Fibroblast of villous mesenchyme (primary cell): Measurements from ENCODE around the gene TWSG1. TPM values are rescaled to one million over a fixed set of nuclear protein-coding genes. Genes with fewer than 3 reads are reported as not detected.

Experiments used
- DNase-seq: peaks from one replicate; pipeline ENCODE4 v3.0.0-alpha.2; 2010; ENCODE audit warnings: low read depth
- H3K4me3 ChIP-seq: 2 replicates; pipeline ENCODE4 v1.5.1; 2011; ENCODE audit warnings: low read depth, mild to moderate bottlenecking, low read length
- total RNA-seq: library from RNA; depleted of rRNA; stranded (reverse); fragments of >200 nt; gene quantifications from 2 replicates; pipeline ENCODE4 v1.2.3, GENCODE V29; 2012
- TF ChIP-seq, protein P1 (sequence below): IDR thresholded peaks from 2 replicates; pipeline ENCODE4 v1.5.1; 2012; ENCODE audit warnings: low read depth, mild to moderate bottlenecking, low read length; ENCODE audit not compliant: insufficient read depth

TWSG1 gene
- total RNA-seq, 1 donor: 181 TPM

DNA sequence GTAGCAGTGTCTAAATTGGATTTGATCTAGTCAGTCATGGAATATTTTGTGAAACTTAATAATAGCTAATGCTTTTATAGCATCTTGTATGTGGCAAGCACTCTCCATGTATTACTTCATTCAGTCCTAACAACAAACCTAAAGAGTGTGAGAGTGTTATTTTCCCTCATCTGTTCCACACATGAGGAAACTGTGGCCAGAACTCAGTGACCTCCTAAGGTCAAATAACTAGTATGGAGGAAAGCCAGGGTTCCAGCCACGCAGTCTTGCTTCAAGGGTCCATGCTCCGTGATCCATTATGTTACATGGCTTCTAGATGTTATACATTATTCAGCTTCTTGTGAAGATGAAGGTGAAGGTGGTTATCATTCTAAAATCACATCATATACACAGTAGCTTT lies 45.5 kb downstream of the TWSG1 start:
- no peak overlapping the region for H3K4me3 ChIP-seq
- TF ChIP-seq, protein P1, sequence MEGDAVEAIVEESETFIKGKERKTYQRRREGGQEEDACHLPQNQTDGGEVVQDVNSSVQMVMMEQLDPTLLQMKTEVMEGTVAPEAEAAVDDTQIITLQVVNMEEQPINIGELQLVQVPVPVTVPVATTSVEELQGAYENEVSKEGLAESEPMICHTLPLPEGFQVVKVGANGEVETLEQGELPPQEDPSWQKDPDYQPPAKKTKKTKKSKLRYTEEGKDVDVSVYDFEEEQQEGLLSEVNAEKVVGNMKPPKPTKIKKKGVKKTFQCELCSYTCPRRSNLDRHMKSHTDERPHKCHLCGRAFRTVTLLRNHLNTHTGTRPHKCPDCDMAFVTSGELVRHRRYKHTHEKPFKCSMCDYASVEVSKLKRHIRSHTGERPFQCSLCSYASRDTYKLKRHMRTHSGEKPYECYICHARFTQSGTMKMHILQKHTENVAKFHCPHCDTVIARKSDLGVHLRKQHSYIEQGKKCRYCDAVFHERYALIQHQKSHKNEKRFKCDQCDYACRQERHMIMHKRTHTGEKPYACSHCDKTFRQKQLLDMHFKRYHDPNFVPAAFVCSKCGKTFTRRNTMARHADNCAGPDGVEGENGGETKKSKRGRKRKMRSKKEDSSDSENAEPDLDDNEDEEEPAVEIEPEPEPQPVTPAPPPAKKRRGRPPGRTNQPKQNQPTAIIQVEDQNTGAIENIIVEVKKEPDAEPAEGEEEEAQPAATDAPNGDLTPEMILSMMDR: no peak
- peak; percentile 97 for DNase-seq

DNA sequence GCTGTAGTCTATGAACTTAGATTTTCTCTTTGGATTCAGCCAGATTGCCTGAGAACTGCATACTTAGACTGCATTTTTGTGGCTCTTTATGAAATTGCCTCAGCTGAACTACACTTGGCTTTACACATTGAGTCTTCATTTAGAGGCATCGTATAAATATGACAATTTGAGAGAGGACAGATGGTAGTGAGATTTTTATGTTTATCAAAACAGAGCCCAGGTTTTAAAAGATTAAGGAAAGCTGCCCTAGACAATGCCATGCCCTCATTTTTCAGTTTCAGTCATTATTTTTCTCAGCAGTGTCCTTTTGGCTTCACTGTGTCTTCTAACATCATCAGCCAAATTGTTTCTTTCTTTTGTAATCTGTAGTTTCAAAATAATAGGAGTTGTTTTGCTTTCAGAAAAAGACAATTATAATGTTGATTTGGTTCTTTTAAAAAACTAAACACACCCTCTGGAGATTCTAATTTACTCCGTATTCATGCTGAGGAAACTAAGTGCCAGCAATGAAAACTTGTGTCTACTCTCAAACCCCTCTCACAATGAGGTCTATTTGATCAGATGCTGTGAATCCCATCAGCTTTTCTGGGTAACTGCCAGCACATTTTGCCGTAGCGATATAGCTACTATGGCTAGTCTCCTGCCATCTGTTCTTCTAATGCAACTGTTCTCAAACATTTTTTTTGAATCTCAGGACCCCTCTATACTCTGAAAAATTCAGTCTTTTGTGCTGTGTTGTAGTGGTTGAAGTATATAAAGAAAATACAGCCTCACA lies 46.2 kb downstream of the TWSG1 start:
- TF ChIP-seq, protein P1: no peak
- DNase-seq: peak; percentile 98

DNA sequence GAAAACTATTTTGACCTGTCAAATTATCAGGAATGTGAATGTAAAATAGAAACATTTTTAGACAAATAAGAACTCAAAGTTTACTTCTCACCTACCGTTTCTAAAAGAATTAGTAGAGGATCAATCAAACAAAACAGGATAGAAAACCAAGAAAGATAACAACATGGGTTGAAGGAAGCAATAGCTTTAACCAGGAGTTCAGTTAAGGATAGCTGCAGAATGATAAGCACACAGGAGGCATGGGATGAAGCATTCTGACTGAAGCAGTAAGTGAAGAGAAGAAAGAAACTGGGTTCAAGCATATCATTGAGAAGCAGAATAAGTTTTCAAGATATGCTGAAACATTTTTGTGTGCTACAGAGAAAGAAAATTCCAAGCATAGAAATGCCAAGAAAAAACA lies 52.3 kb downstream of the TWSG1 start:
- TF ChIP-seq, protein P1: no peak
- DNase-seq: no peak
- no peak overlapping the region for H3K4me3 ChIP-seq

More for the DNA sequence above, 46.2 kb downstream of the TWSG1 start:
- H3K4me3 ChIP-seq: no peak overlapping the region

DNA sequence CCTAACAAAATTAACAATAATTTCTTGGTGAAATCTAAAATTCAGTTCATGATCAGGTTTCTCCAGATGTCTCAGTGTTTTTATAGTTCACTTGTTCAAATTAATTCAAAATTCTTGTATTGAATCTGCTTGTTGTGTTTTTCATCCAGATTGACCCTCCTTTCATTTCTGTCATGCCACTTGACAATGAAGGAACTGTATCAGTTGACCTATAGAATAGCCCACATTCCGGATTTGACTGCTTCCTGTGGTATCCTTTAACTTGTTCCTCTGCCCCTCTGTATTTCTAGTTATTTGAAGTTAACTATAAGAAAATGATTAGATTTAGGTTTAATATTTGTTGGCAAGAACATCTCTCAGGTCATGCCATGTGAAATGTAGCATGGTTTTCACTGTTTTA lies 53.3 kb downstream of the TWSG1 start:
- H3K4me3 ChIP-seq: no peak overlapping the region
- TF ChIP-seq, protein P1: no peak
- no peak for DNase-seq

DNA sequence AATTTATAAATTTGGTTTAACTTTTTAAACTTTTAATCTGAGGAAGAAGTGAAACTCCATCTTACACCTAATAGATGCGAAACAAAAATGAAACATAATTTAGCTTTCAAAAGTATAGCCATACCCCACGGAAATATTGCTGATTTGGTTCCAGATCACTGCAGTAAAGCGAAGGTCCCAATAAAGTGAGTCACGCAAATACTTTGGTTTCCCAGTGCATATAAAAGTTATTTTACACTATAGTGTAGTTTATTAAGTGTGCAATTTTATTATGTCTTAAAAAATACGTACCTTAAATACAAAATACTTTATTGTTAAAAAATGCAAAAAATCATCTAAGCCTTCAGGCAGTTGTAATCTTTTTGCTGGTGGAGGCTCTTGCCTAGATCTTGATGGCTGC lies 55.1 kb downstream of the TWSG1 start:
- DNase-seq: no peak
- TF ChIP-seq, protein P1: no peak
- H3K4me3 ChIP-seq: no peak overlapping the region

DNA sequence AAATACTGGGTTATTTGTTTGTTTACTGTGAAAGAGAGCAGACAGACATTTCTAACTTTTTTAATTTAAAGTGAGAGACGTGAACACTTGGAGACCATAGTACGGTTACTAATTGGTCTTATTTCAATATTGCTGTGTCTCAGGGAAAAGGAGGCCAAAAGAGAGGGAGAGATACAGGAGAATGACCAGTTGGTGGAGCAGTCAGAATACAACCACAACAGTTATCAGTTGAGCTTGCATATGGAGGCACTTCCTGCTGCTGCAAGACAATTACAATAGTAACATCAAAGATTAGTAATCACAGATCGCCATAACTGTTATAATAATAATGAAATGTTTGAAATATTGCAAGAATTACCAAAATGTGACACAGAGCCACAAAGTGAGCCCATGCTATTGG lies 58.2 kb downstream of the TWSG1 start:
- TF ChIP-seq, protein P1: no peak
- no peak overlapping the region for H3K4me3 ChIP-seq
- no peak for DNase-seq

DNA sequence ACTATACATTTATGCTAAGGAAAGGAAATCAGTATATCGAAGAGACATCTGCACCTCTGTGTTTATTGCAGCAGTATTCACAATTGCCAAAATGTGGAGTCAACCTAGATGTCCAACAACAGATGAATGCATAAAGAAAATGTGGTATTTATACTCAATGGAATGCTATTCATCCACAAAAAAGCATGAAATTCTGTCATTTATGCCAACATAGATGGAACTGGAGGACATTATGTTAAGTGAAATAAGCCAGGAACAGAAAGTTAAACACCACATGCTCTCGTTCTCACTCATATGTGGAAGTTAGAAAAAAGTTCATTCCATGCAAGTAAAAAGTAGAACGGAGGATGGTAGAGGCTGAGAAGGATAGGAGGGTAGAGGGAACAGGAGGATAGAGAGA lies 59.5 kb downstream of the TWSG1 start:
- no peak overlapping the region for H3K4me3 ChIP-seq
- TF ChIP-seq, protein P1: no peak
- DNase-seq: no peak
